DOHH2 (cell line): ENCODE results near the gene HS2ST1.

Experiments used
- CTCF ChIP-seq: fragments of 200-600 bp; sonication (generic); IDR thresholded peaks from one replicate; pipeline ENCODE4 v1.5.1; 2014; ENCODE audit warnings: antibody characterized with exemption, mild to moderate bottlenecking, low read depth, low read length; ENCODE audit not compliant: poor library complexity, severe bottlenecking
- EZH2phosphoT487 ChIP-seq: fragments of 200-600 bp; sonication (generic); IDR thresholded peaks from 2 replicates; pipeline ENCODE4 v1.6.1; 2017; ENCODE audit warnings: borderline replicate concordance, mild to moderate bottlenecking, antibody characterized with exemption, low read length, moderate library complexity, mixed read lengths

DNA sequence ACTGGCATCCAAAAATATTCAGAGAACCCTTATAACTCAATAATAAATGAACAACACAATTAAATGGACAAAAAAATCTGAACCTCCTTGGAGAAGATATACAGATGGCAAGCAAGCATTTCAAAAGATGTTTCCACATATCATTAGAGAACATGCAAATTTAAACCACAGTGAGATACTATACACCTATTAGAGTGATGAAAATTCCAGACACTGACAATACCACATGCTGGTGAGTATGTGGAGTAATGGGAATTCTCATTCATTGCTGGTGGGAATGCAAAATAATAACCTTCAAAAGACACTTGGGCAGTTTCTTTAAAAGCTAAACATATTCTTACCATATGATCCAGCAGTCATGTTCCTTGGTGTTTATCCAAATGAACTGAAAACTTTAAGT lies 46.1 kb downstream of the HS2ST1 start:
- no peak for TF ChIP-seq CTCF
- TF ChIP-seq EZH2phosphoT487, result no peak
